Colonic mucosa (tissue), 2 donors: ENCODE results near the gene FBLN7. TPM values are rescaled to one million over a fixed set of nuclear protein-coding genes. Genes with fewer than 3 reads are reported as not detected.

Experiments used
- total RNA-seq, 2 donors: library from RNA; stranded (reverse); fragmentation: NEBNext Ultra II Directional in 1 of 2; extraction: Animal tissue kit (Norgen Biotek cat#: 25700) in 1 of 2; gene quantifications; one replicate each; pipeline ENCODE4 v1.2.1, GENCODE V29; 2021
- donor health status: DM: no; HTN: no; CAD: no.
- donor health status: DM: no; HTN: no; CAD: no.

The FBLN7 gene
- total RNA-seq, 2 donors from 2014 or later: 0.10 to 0.66 TPM

Other genes with a start within 250 kb of the FBLN7 start
- gene MERTK, start 239.8 kb upstream of the FBLN7 start, total RNA-seq: 1 to 10 TPM; 3.9 TPM
- 10 to 100 TPM; 56.7 to 71.2 TPM for gene TMEM87B, start 83.1 kb upstream of the FBLN7 start, total RNA-seq
- 1 to 10 TPM; 5.9 to 8.1 TPM for gene ZC3H8, start 116.7 kb downstream of the FBLN7 start, total RNA-seq
- gene ZC3H6, start 137.2 kb downstream of the FBLN7 start, total RNA-seq: 10 to 100 TPM in 1 of 2 donors, 1 to 10 TPM in 1; 3.6 to 13.1 TPM